Stimulated activated CD8-positive, alpha-beta memory T cell treated with anti-CD3 and anti-CD28 coated beads, Interleukin-15, amount 100 ng/mL, for 48 hours (primary cell): Measurements from ENCODE around the gene ARHGEF12.

ENCODE experiments used
- DNase-seq, 2 donors: peaks; one replicate each; pipeline ENCODE4 v3.0.0-alpha.2; 2020; ENCODE audit warnings: low read depth in 2 of 2

Gene ARHGEF12

DNA sequence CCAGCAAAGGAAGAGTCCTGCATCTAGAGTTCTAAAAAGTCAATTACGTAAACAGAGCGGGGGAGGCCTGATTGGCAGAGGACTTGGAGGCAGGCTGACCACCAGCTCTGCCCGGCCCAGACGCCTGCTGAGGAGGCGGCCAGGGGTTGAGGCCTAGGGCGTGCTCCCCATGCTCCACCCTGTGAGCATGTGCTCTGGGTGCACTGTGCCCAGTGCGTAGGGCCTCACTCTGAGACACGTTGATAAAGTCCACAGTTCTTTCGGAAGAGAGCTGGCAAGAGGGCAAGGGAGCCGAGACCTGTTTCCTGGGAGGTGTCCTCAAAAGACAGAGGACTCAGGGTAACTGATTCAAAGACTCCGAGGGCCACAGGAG lies 200.6 kb downstream of the ARHGEF12 start:
- DNase-seq: no peak

DNA sequence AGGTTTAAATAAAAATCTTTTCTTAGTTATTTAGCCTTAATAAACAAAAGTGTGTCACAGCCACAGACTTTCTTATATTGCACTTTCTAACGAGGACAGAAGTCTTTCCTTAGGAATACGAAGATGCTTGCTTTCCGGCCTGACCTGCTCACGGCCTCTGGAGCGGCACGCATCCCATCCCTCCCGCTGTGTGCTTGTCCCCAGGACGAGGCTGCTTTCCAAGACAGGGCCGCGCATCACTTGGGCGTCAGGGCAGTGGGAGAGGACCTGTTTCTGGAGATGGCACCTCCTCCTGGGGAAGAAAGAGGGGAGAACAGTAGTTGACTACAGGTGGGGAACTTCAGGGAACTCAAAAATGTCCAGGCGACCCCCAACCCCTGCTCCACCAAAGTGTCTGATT lies 201.8 kb downstream of the ARHGEF12 start:
- no peak for DNase-seq

DNA sequence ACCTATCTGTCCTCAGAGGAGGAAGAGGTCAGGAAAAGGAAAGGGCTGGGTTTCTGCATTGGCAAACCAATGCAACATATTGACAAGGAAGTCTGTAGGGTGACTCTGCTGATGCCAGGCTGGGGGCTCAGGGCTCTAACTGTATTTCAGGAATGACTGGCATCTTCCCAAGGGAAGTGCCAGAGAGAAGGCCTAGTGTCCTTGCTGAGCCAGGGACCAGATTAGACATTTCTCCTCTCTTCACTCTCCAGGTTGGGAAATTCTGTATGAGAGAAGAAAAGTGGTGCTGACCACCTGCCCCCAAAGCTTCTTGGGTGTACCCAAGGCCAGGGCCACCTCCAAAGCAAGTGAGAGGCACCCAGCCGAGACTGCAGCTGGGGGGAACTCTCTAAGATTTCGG lies 202.5 kb downstream of the ARHGEF12 start:
- DNase-seq: no peak
